ENCODE results near the gene NEMP1.

Gene NEMP1

DNA sequence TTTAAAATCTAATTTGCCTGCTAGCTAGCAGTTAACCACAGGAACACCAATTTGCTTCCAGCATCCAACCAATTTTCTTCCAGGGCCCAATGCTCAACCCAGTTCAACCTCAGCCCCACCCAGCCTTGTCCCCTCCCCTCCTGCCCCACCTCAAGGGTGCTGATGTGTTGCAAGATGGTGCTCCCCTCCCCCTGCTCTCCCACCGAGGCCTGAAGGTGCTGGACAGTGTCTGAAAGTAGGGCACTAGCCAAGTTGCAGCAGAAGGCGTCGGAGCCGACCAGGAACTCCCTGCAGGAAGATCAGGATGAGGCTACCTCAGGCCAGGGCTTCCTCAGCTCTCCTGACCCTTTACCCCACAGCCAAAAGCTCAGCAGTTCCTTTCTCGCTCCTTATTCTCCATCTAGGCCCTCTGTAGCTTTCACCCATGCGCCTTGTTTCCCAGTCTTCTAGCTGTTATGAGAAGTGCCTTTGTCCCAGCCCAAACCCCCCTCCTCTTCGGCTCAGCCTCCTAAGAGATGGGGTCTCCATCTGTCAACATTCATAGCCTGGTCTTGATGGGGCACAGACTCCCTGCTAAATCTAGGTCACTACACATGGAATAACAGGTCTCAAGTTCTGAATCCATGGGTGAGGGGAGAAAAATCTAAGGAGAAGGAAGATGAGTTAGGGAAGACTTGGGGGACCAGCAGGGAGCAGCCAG, 29.0 kb upstream of the NEMP1 start:
- no peak for DNase-seq

DNA sequence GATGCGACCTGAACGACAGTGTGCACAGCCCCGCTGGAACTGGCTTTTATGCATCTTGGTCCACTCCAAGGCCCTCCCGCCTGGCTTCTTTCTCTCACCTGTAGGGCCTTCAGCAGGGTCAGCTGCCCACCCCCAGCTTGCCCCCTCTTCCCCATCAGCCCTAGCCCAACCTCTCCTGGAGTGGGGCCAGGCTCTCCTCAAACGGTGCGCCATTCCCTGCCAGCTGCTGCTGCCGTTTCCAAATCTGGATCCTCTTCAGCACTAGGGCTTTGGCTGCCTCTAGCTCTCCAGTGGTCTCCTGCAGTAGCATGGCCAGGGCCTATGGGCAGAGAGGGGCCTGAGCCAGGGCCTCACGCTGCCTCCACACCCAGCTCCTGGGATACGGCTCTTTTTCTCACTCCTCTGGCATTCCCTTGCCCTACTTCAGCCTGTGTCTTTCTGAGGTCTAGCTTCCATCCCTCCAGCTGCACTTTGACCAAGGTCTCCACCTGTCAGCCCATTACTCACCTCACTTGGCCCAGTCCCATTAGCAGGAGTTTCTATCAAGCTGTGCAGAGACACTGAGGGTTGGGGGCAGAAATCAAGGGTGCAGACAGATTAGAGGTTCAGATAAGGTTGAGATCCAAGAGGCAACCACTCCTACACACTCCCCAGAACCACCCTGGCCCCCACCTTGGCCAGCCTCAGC, 27.6 kb upstream of the NEMP1 start:
- DNase-seq = no peak

DNA sequence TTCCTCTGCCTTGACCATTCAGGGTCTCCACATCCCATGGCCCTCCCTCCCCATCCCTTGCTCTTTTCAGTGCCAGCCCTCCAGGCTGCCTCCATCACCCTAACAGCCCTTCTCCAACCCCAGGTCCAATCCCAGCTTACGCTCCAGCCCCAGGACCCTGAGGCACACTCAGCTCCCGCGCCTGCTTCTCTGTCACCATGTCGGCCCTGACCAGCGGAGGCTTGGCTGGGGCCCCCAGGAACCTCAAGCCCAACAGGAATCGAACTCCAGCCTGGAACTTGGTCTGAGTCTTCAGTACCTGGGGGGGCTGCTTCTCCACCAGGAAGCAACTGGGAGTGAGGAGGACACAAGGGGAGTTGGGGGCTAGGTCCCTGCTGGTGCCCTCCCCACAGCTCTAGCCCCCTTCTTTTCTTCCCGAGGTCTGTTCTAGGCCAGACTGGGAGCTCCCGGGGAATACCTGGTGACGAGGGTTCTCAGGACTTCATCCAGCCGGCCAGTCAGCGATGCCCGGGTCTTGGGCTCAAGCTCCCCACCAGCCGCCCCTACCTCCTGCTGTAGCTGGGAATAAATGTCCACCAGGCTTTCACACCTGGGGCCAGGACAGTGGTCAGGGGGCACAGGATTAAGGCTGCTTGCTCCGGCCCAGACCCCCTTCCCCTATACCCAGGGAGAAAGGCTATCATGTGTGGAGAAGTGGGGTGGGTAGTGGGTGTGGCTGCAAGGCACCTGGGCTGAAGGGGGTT, 26.6 kb upstream of the NEMP1 start:
- DNase-seq = no peak

DNA sequence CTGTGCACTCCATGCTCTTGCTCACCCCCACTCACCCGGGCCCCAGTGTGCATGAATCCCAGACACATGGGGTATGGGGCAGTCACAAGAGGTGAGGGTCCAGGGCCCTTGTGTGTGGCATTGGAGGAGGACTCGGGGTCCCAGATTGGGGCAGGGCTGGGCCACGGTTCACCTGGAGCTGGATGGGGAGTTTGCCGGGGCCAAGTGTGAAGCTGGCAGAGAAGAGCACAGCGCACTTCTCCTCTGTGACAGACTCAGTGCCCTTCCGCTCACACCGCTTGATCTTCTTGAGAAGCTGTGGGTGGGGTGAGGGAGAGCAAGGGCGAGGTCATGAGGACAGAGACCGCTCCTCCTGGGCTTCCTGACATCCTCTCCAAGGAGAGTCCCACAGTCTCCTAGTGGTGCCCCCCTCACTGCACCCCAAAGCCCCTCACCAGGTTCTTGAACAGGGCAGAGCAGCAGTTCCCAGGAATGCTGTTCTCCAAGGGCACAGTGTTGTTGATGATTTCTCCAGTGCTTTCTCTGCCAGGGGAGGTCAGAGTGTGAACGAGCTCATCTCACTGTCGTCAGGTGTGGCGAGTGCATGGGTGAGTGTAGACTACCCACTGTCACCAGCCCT, 25.8 kb upstream of the NEMP1 start:
- no peak for DNase-seq

- DNase-seq = no peak
Measured at GRCh38 chr12:57103856-57104255, 25.3 kb upstream of the NEMP1 start.

DNA sequence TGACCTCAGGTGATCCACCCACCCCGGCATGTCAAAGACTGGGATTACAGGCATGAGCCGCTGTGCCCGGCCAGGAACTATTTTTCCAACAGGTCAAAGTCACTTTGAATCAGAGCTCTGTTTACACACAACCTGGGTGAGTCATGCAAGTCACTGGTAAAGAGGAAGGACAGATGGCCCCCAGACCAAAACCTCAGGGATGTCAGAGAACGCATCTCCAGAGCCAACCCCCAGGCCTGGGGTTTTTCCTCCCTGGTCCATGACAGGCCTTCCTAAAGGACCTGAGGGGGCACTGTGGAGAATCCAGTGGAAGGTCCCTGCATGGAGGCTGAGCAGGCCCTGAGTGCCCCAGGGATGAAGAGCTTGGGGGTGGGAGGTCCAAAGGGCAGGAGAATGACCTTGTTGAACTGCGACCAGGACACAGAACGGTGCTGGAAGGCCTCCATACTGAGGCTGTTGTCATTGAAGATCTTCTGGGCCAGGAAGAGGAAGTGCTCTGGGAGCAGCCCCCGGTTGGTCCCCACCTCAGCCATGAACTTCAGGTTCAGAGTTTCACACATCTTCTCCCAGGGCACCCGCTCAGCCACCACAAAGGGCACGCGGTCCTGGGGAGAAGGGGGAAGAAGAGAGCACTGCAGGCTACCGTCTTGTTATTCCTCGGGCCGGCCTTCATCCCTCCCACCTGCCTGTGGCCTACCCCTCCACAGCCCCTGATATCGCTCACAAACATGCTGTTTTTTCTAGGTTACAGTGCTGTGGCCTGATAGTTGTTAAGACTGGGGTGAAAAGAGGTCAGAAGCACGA, 23.5 kb upstream of the NEMP1 start:
- no peak for DNase-seq

- no peak for DNase-seq
Measured at GRCh38 chr12:57099766-57100165, 21.2 kb upstream of the NEMP1 start.

DNA sequence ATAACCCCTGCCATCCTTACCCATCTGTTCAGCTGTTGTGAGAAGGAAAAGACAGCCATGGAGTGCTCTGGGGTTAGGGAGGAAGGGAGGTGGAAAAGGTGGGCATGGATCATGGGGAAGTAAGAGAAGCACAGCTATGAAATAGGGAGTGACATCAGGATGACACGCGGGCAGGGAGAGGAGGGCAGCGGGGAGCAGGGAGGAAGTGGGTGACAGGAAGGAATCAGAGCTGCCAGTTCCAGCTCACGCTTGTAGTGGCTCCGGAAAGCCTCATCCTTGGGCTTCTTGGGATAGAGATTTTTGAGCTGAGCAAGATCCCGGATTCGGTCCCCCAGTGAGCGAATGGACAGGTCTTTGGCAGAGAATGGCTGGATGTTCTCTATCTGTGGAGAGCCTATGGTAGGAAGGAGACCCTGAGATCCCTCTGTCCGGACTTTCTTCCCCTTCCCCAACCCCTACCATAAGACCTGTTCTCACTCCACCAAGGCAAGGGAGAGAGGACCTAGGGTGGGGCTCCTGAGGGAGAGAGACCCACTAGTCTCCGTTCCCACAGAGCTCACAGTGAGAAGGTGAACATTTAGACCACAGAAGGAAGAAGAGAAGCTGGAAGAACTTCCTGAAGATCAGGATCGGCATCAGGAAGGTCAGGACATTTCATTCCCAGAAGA, 20.6 kb upstream of the NEMP1 start:
- no peak for DNase-seq

DNA sequence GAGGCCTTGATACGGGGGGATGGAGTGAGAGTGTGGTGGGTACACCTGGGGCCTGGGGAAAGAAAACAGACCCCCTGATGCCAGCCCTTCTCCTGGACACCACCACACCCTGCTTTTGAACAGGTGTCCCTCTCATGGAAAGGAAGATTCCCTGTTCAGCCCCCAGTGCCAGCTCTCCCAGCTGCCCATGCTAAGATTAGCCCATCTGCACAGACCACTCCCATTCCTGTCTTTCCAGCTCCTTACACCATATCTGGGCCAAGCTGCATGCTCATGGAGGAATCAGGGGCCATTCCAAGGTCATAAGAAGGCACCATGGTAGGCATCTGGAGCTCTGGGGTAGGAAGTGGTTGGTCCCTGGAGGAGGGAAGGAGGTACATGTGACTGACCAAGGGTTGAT, 20.0 kb upstream of the NEMP1 start:
- DNase-seq = no peak

DNA sequence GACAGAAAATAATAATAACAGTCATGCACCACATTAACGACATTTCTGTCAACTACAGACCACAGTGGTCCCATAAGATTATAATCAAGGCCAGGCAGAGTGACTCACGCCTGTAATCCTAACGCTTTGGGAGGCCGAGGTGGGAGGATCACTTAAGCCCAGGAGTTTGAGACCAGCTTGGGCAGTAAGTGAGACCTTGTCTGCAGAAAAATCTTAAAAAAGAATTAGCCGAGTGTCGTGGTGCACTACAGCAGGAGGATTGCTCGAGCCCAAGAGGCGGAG, 18.9 kb upstream of the NEMP1 start:
- DNase-seq = no peak

DNA sequence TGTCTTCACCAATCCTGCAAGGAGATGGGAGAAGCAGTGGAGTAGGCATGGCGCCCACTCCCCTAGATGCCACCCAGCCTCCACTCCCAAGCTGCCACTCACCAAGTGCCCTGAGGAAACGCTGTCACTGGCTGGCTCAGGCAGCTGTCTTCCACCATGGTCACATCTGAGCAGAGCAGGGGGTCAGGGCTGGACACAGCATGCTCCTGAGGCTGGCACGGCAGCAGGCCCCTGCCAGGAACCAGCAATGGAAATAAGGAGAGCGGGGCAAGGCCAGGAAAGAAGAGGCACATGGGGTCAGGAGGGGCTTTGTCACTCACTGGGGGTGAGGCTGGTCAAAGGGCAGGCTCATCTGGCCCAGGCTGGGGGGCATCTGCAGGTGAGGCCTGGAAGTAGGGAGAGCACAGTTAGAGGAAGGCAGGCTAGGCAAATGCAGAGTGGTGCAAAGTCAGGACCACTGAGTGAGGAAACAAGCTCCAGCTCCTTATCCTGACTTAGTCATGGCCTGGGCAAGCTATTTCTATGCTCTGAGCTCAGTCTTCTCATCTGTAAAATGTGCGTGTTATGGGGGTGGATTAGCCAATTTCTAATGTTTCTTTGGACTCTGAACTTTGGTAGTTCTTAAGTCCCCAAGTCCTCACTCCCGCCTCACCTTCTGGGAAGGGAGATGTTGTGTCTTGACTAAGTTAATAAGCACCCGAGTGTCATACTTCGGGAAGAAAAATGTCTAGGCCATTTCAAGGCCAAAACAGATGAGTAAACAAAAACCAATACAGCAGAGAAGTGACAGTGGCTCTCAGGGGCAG, 18.4 kb upstream of the NEMP1 start:
- DNase-seq = no peak

GRCh38 chr12:57096099-57096572, 17.5 kb upstream of the NEMP1 start:
- no peak for DNase-seq

DNA sequence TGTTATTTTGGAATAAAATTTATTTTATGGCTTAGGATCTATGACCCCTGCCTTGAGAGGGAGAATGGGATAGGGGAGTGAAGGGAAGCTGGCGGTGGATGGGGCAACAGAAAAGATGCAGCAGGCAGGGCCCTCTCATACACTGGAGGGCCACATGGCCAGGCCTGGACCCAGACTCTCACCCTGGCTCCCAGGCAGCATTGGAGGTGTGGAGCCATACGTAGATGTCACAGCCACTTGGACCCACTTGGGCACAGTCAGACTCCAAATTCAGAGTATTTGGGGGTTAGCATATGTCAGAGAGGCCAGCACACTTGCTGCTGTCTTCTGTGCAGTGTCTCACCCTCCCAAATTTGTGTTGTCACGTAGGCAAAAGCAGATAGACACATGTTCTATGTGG, 16.8 kb upstream of the NEMP1 start:
- no peak for DNase-seq

DNA sequence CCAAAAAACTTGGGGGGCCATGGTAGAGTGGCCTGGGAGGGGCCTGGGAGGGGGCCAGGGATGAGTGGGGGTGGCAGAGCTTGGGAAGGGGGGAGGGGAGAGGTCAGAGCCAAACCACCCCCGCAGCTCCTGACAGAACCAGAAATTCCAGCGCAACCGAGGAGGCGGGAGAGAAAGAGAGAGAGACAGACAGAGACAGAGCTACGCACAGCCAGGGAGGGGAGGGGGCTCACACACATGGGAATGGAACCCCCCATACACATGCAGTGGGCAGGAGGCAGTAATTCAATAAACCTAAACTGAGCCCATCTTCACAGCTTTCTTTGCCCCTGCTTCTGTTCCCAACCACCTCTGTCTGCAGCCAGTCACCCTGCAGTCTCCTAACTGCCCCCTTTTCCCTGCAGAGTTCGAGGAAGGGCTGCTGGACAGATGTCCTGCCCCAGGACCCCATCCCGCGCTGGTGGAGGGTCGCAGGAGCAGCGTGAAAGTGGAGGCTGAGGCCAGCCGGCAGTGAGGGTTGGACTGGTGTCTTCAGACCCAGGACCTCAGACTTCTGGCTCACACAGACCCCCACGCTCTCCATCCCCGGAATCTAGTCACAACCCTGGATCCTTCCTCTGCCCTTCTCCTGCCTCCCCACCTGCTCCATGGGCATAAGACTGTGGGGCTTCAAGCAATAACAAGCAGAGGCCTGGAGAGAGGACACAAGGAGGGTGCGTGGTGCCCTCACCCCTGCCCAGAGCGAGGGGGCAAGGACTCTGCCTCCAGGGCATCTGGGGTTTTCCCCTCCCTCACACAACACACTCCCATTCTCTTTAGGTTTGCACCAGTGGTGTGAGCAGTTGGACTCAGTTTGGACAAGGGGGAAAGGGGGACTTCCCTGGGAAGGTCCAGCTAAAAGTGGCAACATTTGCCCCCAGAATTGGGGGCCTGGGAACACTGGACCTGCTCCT, 15.9 kb upstream of the NEMP1 start:
- DNase-seq = no peak

DNA sequence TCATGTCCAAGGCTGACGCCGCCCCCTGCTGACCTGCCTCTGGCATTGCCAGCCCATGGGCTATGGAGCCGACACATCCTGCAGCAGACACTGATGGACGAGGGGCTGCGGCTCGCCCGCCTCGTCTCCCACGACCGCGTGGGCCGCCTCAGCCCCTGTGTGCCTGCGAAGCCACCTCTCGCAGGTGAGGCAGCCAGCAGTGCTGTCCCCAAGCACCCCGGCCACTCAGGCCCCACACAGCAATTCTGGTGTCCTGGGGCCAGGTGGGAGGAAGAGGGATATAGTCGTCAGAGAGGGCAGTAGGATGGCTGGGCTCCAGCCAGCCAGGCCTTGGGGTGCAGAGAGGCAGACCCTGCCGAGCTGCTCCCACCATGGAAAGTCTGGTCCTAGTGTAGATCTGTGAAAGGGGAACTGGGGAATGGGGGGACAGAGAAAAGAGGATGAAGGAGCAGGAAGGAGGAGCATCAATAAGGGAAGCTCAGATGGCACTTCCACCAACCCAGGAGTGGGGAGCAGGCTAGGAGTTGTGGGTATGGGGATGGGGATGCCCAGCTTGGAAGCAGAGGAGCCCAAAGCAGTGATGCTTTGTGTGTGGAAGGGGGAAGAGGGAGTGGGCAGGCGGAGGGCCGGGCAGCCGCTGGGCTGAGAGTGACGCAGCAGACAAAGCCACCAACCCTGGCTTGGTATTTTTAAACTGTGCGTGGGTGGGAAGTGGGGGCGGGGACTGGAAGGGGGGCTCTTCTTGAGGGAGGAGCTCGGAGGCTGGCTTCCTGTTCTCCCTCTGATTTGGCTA, 15.0 kb upstream of the NEMP1 start:
- peak; percentile 29 for DNase-seq

DNA sequence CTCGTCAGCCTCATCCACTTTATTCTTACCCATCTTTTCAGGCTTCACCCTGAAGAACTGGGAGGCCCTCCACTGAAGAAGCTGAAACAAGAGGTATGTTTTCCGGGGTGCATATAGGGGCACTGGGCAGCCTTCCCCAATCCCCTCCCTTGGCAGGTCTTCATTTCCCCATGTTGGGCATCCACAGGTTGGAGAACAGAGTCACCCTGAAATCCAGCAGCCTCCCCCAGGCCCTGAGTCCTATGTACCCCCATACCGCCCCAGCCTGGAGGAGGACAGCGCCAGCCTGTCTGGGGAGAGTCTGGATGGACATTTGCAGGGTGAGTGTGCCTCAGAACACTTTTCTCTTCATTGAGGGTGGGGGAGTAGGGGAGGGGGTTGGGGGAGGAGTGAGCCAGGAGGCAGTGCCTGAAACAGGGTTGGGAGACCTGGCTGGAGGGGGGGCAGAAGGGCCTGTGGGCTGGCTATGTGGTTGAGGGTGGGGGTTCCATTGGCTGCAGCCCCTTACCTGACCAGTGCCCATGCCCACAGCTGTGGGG, 14.4 kb upstream of the NEMP1 start:
- no peak for DNase-seq

- no peak for DNase-seq
Measured at GRCh38 chr12:57092529-57092862, 13.9 kb upstream of the NEMP1 start.

DNA sequence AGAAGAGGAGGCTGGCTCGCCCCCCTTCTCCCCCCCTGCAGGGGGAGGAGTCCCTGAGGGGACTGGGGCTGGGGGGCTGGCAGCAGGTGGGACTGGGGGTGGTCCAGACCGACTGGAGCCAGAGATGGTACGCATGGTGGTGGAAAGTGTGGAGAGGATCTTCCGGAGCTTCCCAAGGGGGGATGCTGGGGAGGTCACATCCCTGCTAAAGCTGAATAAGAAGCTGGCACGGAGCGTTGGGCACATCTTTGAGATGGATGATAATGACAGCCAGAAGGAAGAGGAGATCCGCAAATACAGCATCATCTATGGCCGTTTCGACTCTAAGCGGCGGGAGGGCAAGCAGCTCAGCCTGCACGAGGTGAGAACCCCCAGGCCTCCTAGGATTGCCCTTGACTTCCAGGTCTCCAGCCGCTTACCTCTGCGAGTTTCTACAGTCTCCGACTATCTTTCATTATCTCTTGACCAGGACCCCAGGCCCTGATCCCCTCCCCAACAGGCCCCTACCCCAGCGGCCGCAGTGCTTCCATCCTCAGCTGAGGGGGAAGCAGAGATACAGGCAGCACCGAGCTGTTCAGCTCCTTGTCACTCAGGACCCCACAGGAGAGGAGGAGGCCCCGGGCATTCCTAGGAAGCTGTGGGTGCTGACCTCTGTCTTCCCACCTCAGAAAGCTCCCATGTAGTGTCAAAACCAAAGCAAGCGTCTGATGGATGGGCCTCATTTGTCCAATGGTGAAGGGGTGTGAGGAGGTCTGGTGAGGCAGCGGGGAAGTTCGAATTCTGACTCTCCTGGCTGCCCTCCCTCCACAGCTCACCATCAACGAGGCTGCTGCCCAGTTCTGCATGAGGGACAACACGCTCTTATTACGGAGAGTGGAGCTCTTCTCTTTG, 13.3 kb upstream of the NEMP1 start:
- DNase-seq = no peak

Data from central memory CD4-positive, alpha-beta T cell (primary cell).